Renal cortex interstitium (tissue), 11 donors: ENCODE measurements around the gene CFAP119. TPM values are rescaled to one million over a fixed set of nuclear protein-coding genes. Genes with fewer than 3 reads are reported as not detected.

Experiments used
- DNase-seq, 11 donors: peaks; one replicate each; pipeline ENCODE4 v3.0.0-alpha.2; 2013; ENCODE audit warnings: low read depth in 9 of 11, low spot score in 4 of 11; ENCODE audit errors: extremely low read depth in 1 of 11
- polyA plus RNA-seq, 3 donors: library from polyadenylated mRNA; unstranded; fragments of 120-200 nt; gene quantifications; one replicate each; pipeline ENCODE4 v1.2.1, GENCODE V29; 2013; ENCODE audit not compliant: insufficient read length in 3 of 3

The CFAP119 gene
- polyA plus RNA-seq, 3 donors, result 8.4 to 13.1 (median 12.8) TPM

GRCh38 chr16:30784215-30784614, 22.4 kb upstream of the CFAP119 start:
- no peak for DNase-seq

- no peak for DNase-seq
Observed at GRCh38 chr16:30783280-30784109, 21.6 kb upstream of the CFAP119 start.

- DNase-seq, result no peak
Observed at GRCh38 chr16:30782486-30783279, 20.8 kb upstream of the CFAP119 start.

GRCh38 chr16:30780549-30780948, 18.7 kb upstream of the CFAP119 start:
- no peak for DNase-seq

GRCh38 chr16:30780021-30780420, 18.2 kb upstream of the CFAP119 start:
- DNase-seq, result no peak

GRCh38 chr16:30779596-30779995, 17.7 kb upstream of the CFAP119 start:
- no peak for DNase-seq

- DNase-seq, result no peak
Observed at GRCh38 chr16:30778549-30779244, 16.8 kb upstream of the CFAP119 start.

GRCh38 chr16:30777591-30778297, 15.9 kb upstream of the CFAP119 start:
- no peak for DNase-seq

- peak in 9 of 11 donors; percentile 70 to 88 (median 79) for DNase-seq
Observed at GRCh38 chr16:30775392-30776188, 13.7 kb upstream of the CFAP119 start.

- no peak for DNase-seq
Observed at GRCh38 chr16:30775131-30775391, 13.2 kb upstream of the CFAP119 start.

- no peak for DNase-seq
Observed at GRCh38 chr16:30774367-30775130, 12.7 kb upstream of the CFAP119 start.

- no peak for DNase-seq
Observed at GRCh38 chr16:30773826-30774225, 12.0 kb upstream of the CFAP119 start.

GRCh38 chr16:30771726-30772125, 9.9 kb upstream of the CFAP119 start:
- DNase-seq, result no peak

- no peak for DNase-seq
Observed at GRCh38 chr16:30769379-30770089, 7.7 kb upstream of the CFAP119 start.

- no peak for DNase-seq
Observed at GRCh38 chr16:30768583-30769181, 6.8 kb upstream of the CFAP119 start.

- DNase-seq, result no peak
Observed at GRCh38 chr16:30767767-30768465, 6.1 kb upstream of the CFAP119 start.
